Fibroblast of lung (primary cell): ENCODE results near the gene CHMP4B. TPM values are rescaled to one million over a fixed set of nuclear protein-coding genes. Genes with fewer than 3 reads are reported as not detected.

Experiments used
- DNase-seq, 2 donors: peaks; one replicate each; pipeline versions ENCODE4 v3.0.0 to v3.0.0-alpha.2; 2010; ENCODE audit warnings: low read depth in 2 of 2
- H2AFZ ChIP-seq: 2 replicates; pipeline ENCODE4 v1.5.1; 2012; ENCODE audit warnings: low read length, control low read depth, inconsistent platforms
- H3K27ac ChIP-seq: 2 replicates; pipeline ENCODE4 v1.5.1; 2011; ENCODE audit warnings: low read length, control low read depth; ENCODE audit not compliant: insufficient read depth
- H3K27me3 ChIP-seq: 2 replicates; pipeline ENCODE4 v1.5.1; 2011; ENCODE audit warnings: mild to moderate bottlenecking, low read length; ENCODE audit not compliant: control insufficient read depth, insufficient read depth
- H3K36me3 ChIP-seq: 2 replicates; pipeline ENCODE4 v1.5.1; 2011; ENCODE audit warnings: low read length; ENCODE audit not compliant: control insufficient read depth, insufficient read depth
- H3K4me1 ChIP-seq: 2 replicates; pipeline ENCODE4 v1.5.1; 2011; ENCODE audit warnings: low read length; ENCODE audit not compliant: control insufficient read depth, insufficient read depth; ENCODE audit errors: extremely low read depth
- H3K4me2 ChIP-seq: 2 replicates; pipeline ENCODE4 v1.5.1; 2011; ENCODE audit warnings: low read length, control low read depth; ENCODE audit not compliant: insufficient read depth; ENCODE audit errors: extremely low read depth
- H3K4me3 ChIP-seq, 4 experiments: fragments of 200-600 bp in 1 of 4; sonication (generic) in 1 of 4; replicated peaks in 1 of 4; 2 replicates each; pipeline ENCODE4 v1.5.1; 2011 to 2016; ENCODE audit warnings: low read length in 4 of 4, low read depth in 3 of 4, mild to moderate bottlenecking in 3 of 4, control low read depth in 2 of 4, inconsistent platforms in 1 of 4, mixed read lengths in 1 of 4; ENCODE audit not compliant: insufficient read depth in 1 of 4; ENCODE audit errors: control extremely low read depth in 1 of 4
- H3K79me2 ChIP-seq: 2 replicates; pipeline ENCODE4 v1.5.1; 2012; ENCODE audit warnings: mild to moderate bottlenecking, low read length, inconsistent platforms; ENCODE audit not compliant: control insufficient read depth, insufficient read depth
- H3K9ac ChIP-seq: 2 replicates; pipeline ENCODE4 v1.5.1; 2011; ENCODE audit warnings: mild to moderate bottlenecking, low read length, control low read depth; ENCODE audit not compliant: insufficient read depth
- H3K9me3 ChIP-seq: 2 replicates; pipeline ENCODE4 v1.5.1; 2012; ENCODE audit warnings: low read depth, low read length; ENCODE audit not compliant: control insufficient read depth, insufficient read depth
- H4K20me1 ChIP-seq: 2 replicates; pipeline ENCODE4 v1.5.1; 2011; ENCODE audit warnings: low read length; ENCODE audit not compliant: control insufficient read depth, insufficient read depth; ENCODE audit errors: extremely low read depth
- CTCF ChIP-seq, 2 donors: IDR thresholded peaks in 1 of 2; conservative IDR thresholded peaks in 1 of 2; 1 replicate in 1 of 2; 2 replicates in 1 of 2; pipeline ENCODE4 v1.5.1; 2011 to 2012; ENCODE audit warnings: low read length in 2 of 2, control low read depth in 1 of 2, inconsistent platforms in 1 of 2, low read depth in 1 of 2, mild to moderate bottlenecking in 1 of 2
- EZH2 ChIP-seq: IDR thresholded peaks from 2 replicates; pipeline ENCODE4 v1.5.1; 2012; ENCODE audit warnings: low read length, control low read depth, mild to moderate bottlenecking; ENCODE audit errors: missing control alignments
- polyA plus RNA-seq, 2 donors: library from polyadenylated mRNA; depleted of rRNA in 1 of 2; stranded (reverse) in 1 of 2; unstranded in 1 of 2; fragments of >200 nt; gene quantifications; 2 replicates each; pipeline ENCODE4 v1.2.1, GENCODE V29; 2011 to 2012; ENCODE audit warnings: missing spikeins in 1 of 2
- total RNA-seq: library from RNA; depleted of rRNA; stranded (reverse); fragments of >200 nt; gene quantifications from 2 replicates; pipeline ENCODE4 v1.2.1, GENCODE V29; 2014

CHMP4B gene
- total and polyA plus RNA-seq, 2 donors (not counting 1 experiment from before 2014, with no cell fraction given), result 26.3 to 83.2 TPM

- Histone ChIP-seq H3K4me1 (no peaks in the 10 kb centered on the region), H3K36me3 (no peaks in the 10 kb centered on the region), H3K27me3 (no peaks in the 10 kb centered on the region), H3K4me3 (no peak overlapping the region), H4K20me1 (no peaks in the 10 kb centered on the region), H3K9me3 (no peaks in the 10 kb centered on the region), H3K9ac (no peak overlapping the region), H2AFZ (no peak overlapping the region), H3K79me2 (no peaks in the 10 kb centered on the region), H3K27ac (no peak overlapping the region), H3K4me2 (no peak overlapping the region)
- DNase-seq, result no peak
- TF ChIP-seq EZH2, result no peak
- TF ChIP-seq CTCF (conservative IDR thresholded peaks at IDR 0.05 in 1 of 2, IDR thresholded peaks at IDR 0.05 in 1 of 2; ENCODE audit: low read depth in 1 of 2, low read length in 2 of 2), result no peak
These were observed 27.3 kb upstream of the CHMP4B start for GRCh38 chr20:33783818-33784217.

- Histone ChIP-seq H3K27me3 (no peaks in the 10 kb centered on the region), H3K4me1 (peaks cover 2% of the 10 kb centered on the region), H3K4me3 (no peak overlapping the region), H3K9me3 (no peaks in the 10 kb centered on the region), H3K79me2 (no peaks in the 10 kb centered on the region), H3K27ac (no peak overlapping the region), H2AFZ (no peak overlapping the region), H3K9ac (no peak overlapping the region), H3K36me3 (no peaks in the 10 kb centered on the region), H4K20me1 (no peaks in the 10 kb centered on the region), H3K4me2 (no peak overlapping the region)
- no peak for DNase-seq
- TF ChIP-seq CTCF (conservative IDR thresholded peaks at IDR 0.05 in 1 of 2, IDR thresholded peaks at IDR 0.05 in 1 of 2; ENCODE audit: low read depth in 1 of 2, low read length in 2 of 2) (no peak), EZH2 (no peak)
These were observed 26.9 kb upstream of the CHMP4B start for GRCh38 chr20:33784225-33784624.

- Histone ChIP-seq H3K27me3 (no peaks in the 10 kb centered on the region), H3K9ac (no peak overlapping the region), H3K4me1 (peaks cover 7% of the 10 kb centered on the region), H3K4me2 (no peak overlapping the region), H2AFZ (no peak overlapping the region), H3K79me2 (no peaks in the 10 kb centered on the region), H3K4me3 (no peak overlapping the region), H3K27ac (no peak overlapping the region), H4K20me1 (no peaks in the 10 kb centered on the region), H3K9me3 (no peaks in the 10 kb centered on the region), H3K36me3 (no peaks in the 10 kb centered on the region)
- TF ChIP-seq CTCF (conservative IDR thresholded peaks at IDR 0.05 in 1 of 2, IDR thresholded peaks at IDR 0.05 in 1 of 2; ENCODE audit: low read depth in 1 of 2, low read length in 2 of 2) (no peak), EZH2 (no peak)
- DNase-seq, result no peak
These were observed 25.6 kb upstream of the CHMP4B start for GRCh38 chr20:33785503-33785902.
